Left ventricle myocardium inferior (tissue), 1 donor: Measurements from ENCODE around the gene EAF1. TPM values are rescaled to one million over a fixed set of nuclear protein-coding genes. Genes with fewer than 3 reads are reported as not detected.
"Not testable (repeated sequence)": the region's sequence is repeated elsewhere in the genome, so short reads cannot be mapped to it uniquely, and the experiment has no call there.

Experiments
- DNase-seq: peaks from one replicate; pipeline ENCODE4 v3.0.0-alpha.2; 2020
- H3K27ac ChIP-seq: fragments of 200-600 bp; replicated peaks from 2 replicates; pipeline ENCODE4 v1.8.0; 2021
- H3K27me3 ChIP-seq: fragments of 200-600 bp; 2 replicates; pipeline ENCODE4 v1.8.0; 2021; ENCODE audit warnings: low read depth
- H3K36me3 ChIP-seq: fragments of 200-600 bp; 2 replicates; pipeline ENCODE4 v1.8.0; 2021
- H3K4me1 ChIP-seq: fragments of 200-600 bp; 2 replicates; pipeline ENCODE4 v1.8.0; 2021
- H3K4me3 ChIP-seq: fragments of 200-600 bp; 2 replicates; pipeline ENCODE4 v1.8.0; 2021; ENCODE audit warnings: mild to moderate bottlenecking, moderate library complexity
- H3K9me3 ChIP-seq: fragments of 200-600 bp; replicated peaks from 2 replicates; pipeline ENCODE4 v1.8.0; 2021
- CTCF ChIP-seq: fragments of 200-600 bp; IDR thresholded peaks from 2 replicates; pipeline ENCODE4 v1.8.0; 2021; ENCODE audit warnings: antibody characterized with exemption, mild to moderate bottlenecking, borderline replicate concordance
- intact Hi-C: fragments of 100-400 bp; cut with micrococcal nuclease; formaldehyde crosslinking; loops from one replicate; pipeline ENCODE4 v1.11.0; 2022
- total RNA-seq: library from RNA; stranded (reverse); fragmentation: NEBNext Ultra II Directional; extraction: Animal tissue kit (Norgen Biotek cat#: 25700); gene quantifications from one replicate; pipeline ENCODE4 v1.2.1, GENCODE V29; 2021
- donor health status: DM: no; HTN: yes; CAD: no; lungs with severe emphysema.

EAF1 gene
- total RNA-seq, 1 donor from 2014 or later, result 7.6 TPM

GRCh38 chr3:15390460-15390859, 36.9 kb upstream of the EAF1 start:
- H3K36me3 ChIP-seq, result no peaks in the 10 kb centered on the region
- no peak overlapping the region for H3K27ac ChIP-seq
- no peaks in the 10 kb centered on the region for H3K27me3 ChIP-seq
- TF ChIP-seq CTCF, result no peak
- peaks cover 15% of the 10 kb centered on the region for H3K9me3 ChIP-seq
- H3K4me3 ChIP-seq, result no peak overlapping the region
- H3K4me1 ChIP-seq, result peaks cover 24% of the 10 kb centered on the region
- no peak for DNase-seq
- intact Hi-C loops, result no loop called here

DNA sequence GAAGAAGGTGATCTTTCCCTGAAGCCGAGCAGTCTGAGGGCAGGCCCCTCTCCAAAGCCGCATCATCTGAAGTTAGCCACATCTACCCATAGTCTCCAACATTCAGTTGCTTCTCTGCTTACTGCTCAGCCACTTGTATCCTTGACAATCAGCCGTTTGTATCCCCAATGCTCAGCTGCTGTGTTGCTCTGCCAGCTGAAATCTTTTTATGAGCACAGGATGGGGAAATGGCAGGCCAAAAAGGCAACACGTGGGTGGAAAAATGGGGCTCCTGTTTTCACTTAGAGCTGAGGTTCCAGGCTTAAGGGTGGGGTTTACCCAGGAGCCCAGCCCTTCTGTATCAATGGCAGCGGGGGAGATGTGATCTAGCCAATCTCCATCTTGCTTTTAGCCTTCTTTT, 36.4 kb upstream of the EAF1 start:
- Histone ChIP-seq H3K4me3 (no peak overlapping the region), H3K36me3 (no peaks in the 10 kb centered on the region), H3K27ac (no peak overlapping the region), H3K4me1 (peaks cover 24% of the 10 kb centered on the region), H3K27me3 (no peaks in the 10 kb centered on the region), H3K9me3 (peaks cover 10% of the 10 kb centered on the region)
- no peak for TF ChIP-seq CTCF
- DNase-seq, result no peak
- intact Hi-C loops, result no loop called here

DNA sequence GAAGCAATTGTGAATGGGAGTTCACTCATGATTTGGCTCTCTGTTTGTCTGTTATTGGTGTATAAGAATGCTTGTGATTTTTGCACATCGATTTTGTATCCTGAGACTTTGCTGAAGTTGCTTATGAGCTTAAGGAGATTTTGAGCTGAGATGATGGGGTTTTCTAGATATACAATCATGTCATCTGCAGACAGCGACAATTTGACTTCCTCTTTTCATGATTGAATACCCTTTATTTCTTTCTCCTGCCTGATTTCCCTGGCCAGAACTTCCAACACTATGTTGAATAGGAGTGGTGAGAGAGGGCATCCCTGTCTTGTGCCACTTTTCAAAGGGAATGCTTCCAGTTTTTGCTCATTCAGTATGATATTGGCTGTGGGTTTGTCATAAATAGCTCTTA, 34.1 kb upstream of the EAF1 start:
- H3K27ac ChIP-seq, H3K4me3 ChIP-seq, H3K27me3 ChIP-seq, DNase-seq, H3K4me1 ChIP-seq, H3K36me3 ChIP-seq, intact Hi-C loops, H3K9me3 ChIP-seq: not testable (repeated sequence)

- H3K36me3 ChIP-seq, H3K9me3 ChIP-seq, H3K27me3 ChIP-seq, H3K4me3 ChIP-seq, DNase-seq, H3K4me1 ChIP-seq, H3K27ac ChIP-seq, intact Hi-C loops: not testable (repeated sequence)
- peak; percentile 33 for TF ChIP-seq CTCF
Measured at GRCh38 chr3:15398731-15399133, 28.7 kb upstream of the EAF1 start.

- DNase-seq, result no peak
- peaks cover 5% of the 10 kb centered on the region for H3K9me3 ChIP-seq
- H3K4me1 ChIP-seq, result no peaks in the 10 kb centered on the region
- H3K27me3 ChIP-seq, result no peaks in the 10 kb centered on the region
- no peak overlapping the region for H3K27ac ChIP-seq
- intact Hi-C loops, result loop anchor here (10.0 kb wide), 1 partner anchor 195 kb away; the partner anchor contains the start of gene CAPN7
- peaks cover 9% of the 10 kb centered on the region for H3K36me3 ChIP-seq
- TF ChIP-seq CTCF, result no peak
- H3K4me3 ChIP-seq, result no peak overlapping the region
Measured at GRCh38 chr3:15399970-15400369, 27.4 kb upstream of the EAF1 start.

DNA sequence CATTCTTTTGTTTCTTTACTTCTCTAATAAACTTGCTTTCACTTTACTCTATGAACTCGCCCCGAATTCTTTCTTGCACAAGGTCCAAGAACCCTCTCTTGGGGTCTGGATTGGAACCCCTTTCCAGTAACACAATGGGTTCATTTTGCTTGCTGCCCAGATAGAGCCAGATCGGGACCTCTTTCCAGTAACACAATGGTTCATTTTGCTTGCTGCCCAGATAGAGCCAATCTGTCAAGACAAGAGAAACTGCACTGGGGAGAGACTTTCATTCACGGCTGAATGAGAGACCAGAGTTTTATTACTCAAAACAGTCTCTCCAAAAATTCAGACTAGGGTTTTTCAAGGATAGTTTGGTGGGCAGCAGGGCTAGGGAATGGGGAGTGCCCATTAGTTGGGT, 25.5 kb upstream of the EAF1 start:
- Histone ChIP-seq H3K4me1 (no peaks in the 10 kb centered on the region), H3K27ac (no peak overlapping the region), H3K27me3 (no peaks in the 10 kb centered on the region), H3K4me3 (no peak overlapping the region), H3K36me3 (peaks cover 5% of the 10 kb centered on the region), H3K9me3 (peaks cover 4% of the 10 kb centered on the region)
- intact Hi-C loops, result loop anchor here (10.0 kb wide), 1 partner anchor 197 kb away; the partner anchor contains the start of gene CAPN7
- no peak for DNase-seq
- no peak for TF ChIP-seq CTCF
